22Rv1 (cell line): ENCODE measurements around the gene NRXN3.

Experiments used
- H3K27ac ChIP-seq: fragments of 450-650 bp; 2 replicates; pipeline ENCODE4 v1.5.1; 2017
- CTCF ChIP-seq: fragments of 450-650 bp; IDR thresholded peaks from 2 replicates; pipeline ENCODE4 v1.5.1; 2017; ENCODE audit warnings: mild to moderate bottlenecking
- ZFX ChIP-seq: fragments of 450-650 bp; IDR thresholded peaks from 2 replicates; pipeline ENCODE4 v1.6.1; 2017; ENCODE audit warnings: antibody characterized with exemption, borderline replicate concordance

NRXN3 gene

GRCh38 chr14:79451601-79452000 is 1281.4 kb downstream of the NRXN3 start:
- TF ChIP-seq CTCF (no peak), ZFX (no peak)
- no peak overlapping the region for H3K27ac ChIP-seq

- H3K27ac ChIP-seq, result no peak overlapping the region
Observed at GRCh38 chr14:79453276-79453675, 1283.1 kb downstream of the NRXN3 start.

GRCh38 chr14:79464468-79464867 is 1294.3 kb downstream of the NRXN3 start:
- H3K27ac ChIP-seq, result no peak overlapping the region
- no peak for TF ChIP-seq ZFX
- TF ChIP-seq CTCF, result no peak

More at GRCh38 chr14:79453276-79453675, 1283.1 kb downstream of the NRXN3 start:
- TF ChIP-seq CTCF (no peak), ZFX (no peak)

- no peak overlapping the region for H3K27ac ChIP-seq
- TF ChIP-seq CTCF (no peak), ZFX (no peak)
Observed at GRCh38 chr14:79465651-79466050, 1295.5 kb downstream of the NRXN3 start.

GRCh38 chr14:79466938-79467527 is 1296.9 kb downstream of the NRXN3 start:
- H3K27ac ChIP-seq, result no peak overlapping the region
- TF ChIP-seq ZFX, result no peak
- TF ChIP-seq CTCF, result no peak

- TF ChIP-seq ZFX (no peak), CTCF (no peak)
- no peak overlapping the region for H3K27ac ChIP-seq
Observed at GRCh38 chr14:79467835-79468234, 1297.7 kb downstream of the NRXN3 start.

- TF ChIP-seq ZFX (no peak), CTCF (no peak)
- no peak overlapping the region for H3K27ac ChIP-seq
Observed at GRCh38 chr14:79468486-79468885, 1298.3 kb downstream of the NRXN3 start.
